Peyer's patch (tissue), 4 donors: Measurements from ENCODE around the gene MEF2C. TPM values are rescaled to one million over a fixed set of nuclear protein-coding genes. Genes with fewer than 3 reads are reported as not detected.
A peak's percentile ranks its signal among the peaks of the same experiment; 100 is the strongest.

Source experiments
- DNase-seq, 3 donors: peaks; one replicate each; pipeline ENCODE4 v3.0.0-alpha.2; 2017 to 2019
- H3K27ac ChIP-seq, 4 donors: fragments of 200-600 bp; sonication (generic); one replicate each; pipeline ENCODE4 v1.5.1; 2016 to 2019
- H3K27me3 ChIP-seq, 2 donors: fragments of 200-600 bp; sonication (generic); one replicate each; pipeline ENCODE4 v1.5.1; 2019
- H3K36me3 ChIP-seq, 3 donors: fragments of 200-600 bp; sonication (generic); one replicate each; pipeline ENCODE4 v1.5.1; 2016 to 2019
- H3K4me1 ChIP-seq, 4 donors: fragments of 200-600 bp; sonication (generic); one replicate each; pipeline ENCODE4 v1.5.1; 2016 to 2019
- H3K4me3 ChIP-seq, 4 donors: fragments of 200-600 bp; sonication (generic); 1 replicate in 3 of 4; 2 replicates in 1 of 4; pipeline ENCODE4 v1.5.1; 2016 to 2019; ENCODE audit warnings: mild to moderate bottlenecking in 1 of 4
- H3K9me3 ChIP-seq, 4 donors: fragments of 200-600 bp; sonication (generic); one replicate each; pipeline ENCODE4 v1.5.1; 2016 to 2019; ENCODE audit warnings: mild to moderate bottlenecking in 1 of 4
- POLR2A ChIP-seq, 2 donors: fragments of 450-650 bp; IDR thresholded peaks; one replicate each; pipeline ENCODE4 v1.5.1; 2017; ENCODE audit warnings: antibody characterized with exemption in 2 of 2, mild to moderate bottlenecking in 2 of 2, moderate library complexity in 2 of 2
- total RNA-seq, 4 donors: library from RNA; depleted of rRNA; stranded (reverse); fragments of >200 nt; gene quantifications; one replicate each; pipeline ENCODE4 v1.1.0, GENCODE V29; 2016
- TF ChIP-seq, protein P1 (sequence below), 6 experiments: fragments of 450-650 bp in 4 of 6; fragments of 200-600 bp in 2 of 6; sonication (generic) in 1 of 6; IDR thresholded peaks; one replicate each; pipeline ENCODE4 v1.5.1; 2017 to 2019; ENCODE audit warnings: antibody characterized with exemption in 6 of 6, mild to moderate bottlenecking in 3 of 6, moderate library complexity in 1 of 6

Gene MEF2C
- total RNA-seq, 4 donors from 2014 or later = 5.4 to 137 (median 14.4) TPM

DNA sequence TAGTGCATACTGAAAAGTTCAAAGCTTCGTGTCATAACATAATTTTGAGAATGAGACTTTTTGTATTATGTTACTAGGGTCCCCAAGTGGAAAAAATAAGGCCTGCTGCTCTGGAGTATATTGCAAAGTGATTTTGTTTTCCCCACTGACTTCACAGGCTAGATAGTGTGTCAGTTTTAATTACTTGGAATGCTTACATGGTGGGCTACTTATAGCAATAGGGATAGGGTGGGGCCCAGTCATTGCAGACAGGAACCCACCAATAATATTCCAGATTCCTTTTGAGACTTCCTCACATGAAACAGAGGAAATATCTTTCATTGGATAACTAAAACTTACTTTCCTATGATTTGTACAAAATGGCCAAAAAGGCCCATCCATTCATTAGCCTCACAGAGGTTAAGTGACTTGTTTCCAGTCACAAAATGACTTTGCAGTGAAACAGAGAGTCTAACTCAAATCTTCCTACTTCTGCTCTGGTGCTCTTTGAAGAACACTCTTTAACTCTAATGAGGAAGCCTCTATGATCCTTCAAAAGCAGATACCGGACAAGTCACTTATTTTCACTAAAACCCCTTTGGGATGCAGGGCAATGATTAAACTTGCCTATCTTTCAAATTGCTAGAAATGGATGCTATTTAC is 16.2 kb upstream of the MEF2C start:
- Histone ChIP-seq H3K36me3 (no peaks in the 10 kb centered on the region), H3K9me3 (no peaks in the 10 kb centered on the region), H3K4me1 (no peaks in the 10 kb centered on the region), H3K27me3 (no peaks in the 10 kb centered on the region), H3K4me3 (no peak overlapping the region), H3K27ac (no peak overlapping the region)
- no peak for TF ChIP-seq POLR2A (IDR thresholded peaks at IDR 0.05)
- TF ChIP-seq, protein P1, sequence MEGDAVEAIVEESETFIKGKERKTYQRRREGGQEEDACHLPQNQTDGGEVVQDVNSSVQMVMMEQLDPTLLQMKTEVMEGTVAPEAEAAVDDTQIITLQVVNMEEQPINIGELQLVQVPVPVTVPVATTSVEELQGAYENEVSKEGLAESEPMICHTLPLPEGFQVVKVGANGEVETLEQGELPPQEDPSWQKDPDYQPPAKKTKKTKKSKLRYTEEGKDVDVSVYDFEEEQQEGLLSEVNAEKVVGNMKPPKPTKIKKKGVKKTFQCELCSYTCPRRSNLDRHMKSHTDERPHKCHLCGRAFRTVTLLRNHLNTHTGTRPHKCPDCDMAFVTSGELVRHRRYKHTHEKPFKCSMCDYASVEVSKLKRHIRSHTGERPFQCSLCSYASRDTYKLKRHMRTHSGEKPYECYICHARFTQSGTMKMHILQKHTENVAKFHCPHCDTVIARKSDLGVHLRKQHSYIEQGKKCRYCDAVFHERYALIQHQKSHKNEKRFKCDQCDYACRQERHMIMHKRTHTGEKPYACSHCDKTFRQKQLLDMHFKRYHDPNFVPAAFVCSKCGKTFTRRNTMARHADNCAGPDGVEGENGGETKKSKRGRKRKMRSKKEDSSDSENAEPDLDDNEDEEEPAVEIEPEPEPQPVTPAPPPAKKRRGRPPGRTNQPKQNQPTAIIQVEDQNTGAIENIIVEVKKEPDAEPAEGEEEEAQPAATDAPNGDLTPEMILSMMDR (IDR thresholded peaks at IDR 0.05) = no peak
- DNase-seq = no peak

- TF ChIP-seq, protein P1 (IDR thresholded peaks at IDR 0.05) = no peak
- TF ChIP-seq POLR2A (IDR thresholded peaks at IDR 0.05) = no peak
- Histone ChIP-seq H3K27ac (no peak overlapping the region), H3K4me3 (no peak overlapping the region), H3K27me3 (no peaks in the 10 kb centered on the region), H3K9me3 (no peaks in the 10 kb centered on the region), H3K36me3 (no peaks in the 10 kb centered on the region), H3K4me1 (no peaks in the 10 kb centered on the region)
- no peak for DNase-seq
Measured at GRCh38 chr5:88897748-88898147, 14.8 kb upstream of the MEF2C start.

DNA sequence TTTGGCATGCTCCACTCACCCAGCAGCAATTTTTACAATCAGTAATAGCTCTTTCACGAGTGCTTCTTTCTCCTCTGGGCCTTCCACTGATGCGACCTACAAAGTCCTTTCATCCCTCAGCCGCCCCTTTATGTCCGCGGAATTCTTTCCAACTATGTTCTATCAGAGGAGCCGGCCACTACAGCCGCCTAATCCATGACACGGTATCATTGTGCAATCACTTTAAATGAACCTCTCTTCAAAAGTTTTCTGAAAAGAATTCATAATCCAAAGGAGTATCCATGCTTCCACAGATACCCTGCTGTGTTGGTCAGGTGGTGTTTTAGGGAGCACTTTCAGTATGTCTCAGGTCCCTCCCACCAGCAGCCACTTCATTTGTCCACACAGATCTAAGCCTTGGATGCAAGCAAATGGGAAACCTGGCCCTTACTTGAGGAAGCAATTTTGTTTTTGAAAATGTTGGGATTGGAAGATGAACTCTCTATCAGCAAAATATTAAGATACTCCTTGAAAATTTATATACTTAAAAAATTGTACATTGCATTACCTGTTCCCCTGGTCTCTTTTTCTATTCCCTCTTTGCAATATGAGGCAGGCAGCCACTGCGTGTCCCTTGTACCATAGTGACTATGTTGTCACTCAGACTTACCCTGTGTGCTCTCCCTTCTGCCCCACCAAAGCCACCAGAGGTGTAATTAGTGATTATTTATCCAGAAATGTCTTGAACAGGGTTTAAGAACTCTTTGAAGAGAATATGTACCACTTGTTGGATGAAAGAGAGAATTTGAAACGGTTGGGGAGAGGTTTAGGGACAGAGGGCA is 12.9 kb upstream of the MEF2C start:
- Histone ChIP-seq H3K27ac (no peak overlapping the region), H3K4me1 (no peaks in the 10 kb centered on the region), H3K4me3 (no peak overlapping the region), H3K27me3 (no peaks in the 10 kb centered on the region), H3K9me3 (no peaks in the 10 kb centered on the region), H3K36me3 (no peaks in the 10 kb centered on the region)
- TF ChIP-seq, protein P1 (IDR thresholded peaks at IDR 0.05) = no peak
- TF ChIP-seq POLR2A (IDR thresholded peaks at IDR 0.05) = no peak
- no peak for DNase-seq

DNA sequence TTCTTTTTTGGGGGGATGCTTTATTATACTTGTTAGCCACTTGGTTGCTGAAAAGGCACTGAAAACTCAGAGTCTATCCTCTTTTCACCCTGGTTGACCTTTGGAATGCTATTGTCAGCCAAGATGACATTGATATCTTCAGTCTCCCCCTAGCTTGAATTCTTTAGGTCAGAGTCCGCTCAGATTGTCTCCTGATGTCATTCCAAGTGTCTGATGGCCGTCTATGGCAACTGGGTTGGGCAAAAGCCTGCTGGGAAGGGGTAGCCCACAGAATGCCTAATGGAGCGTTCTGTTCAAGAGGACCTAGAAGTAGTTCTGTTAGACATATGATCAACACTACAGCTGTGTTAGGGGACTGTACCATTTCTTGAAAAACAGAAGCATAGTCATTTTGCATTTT is 9.7 kb upstream of the MEF2C start:
- Histone ChIP-seq H3K27ac (no peak overlapping the region), H3K27me3 (no peaks in the 10 kb centered on the region), H3K36me3 (no peaks in the 10 kb centered on the region), H3K9me3 (no peaks in the 10 kb centered on the region), H3K4me1 (no peaks in the 10 kb centered on the region), H3K4me3 (no peak overlapping the region)
- DNase-seq = no peak
- no peak for TF ChIP-seq POLR2A (IDR thresholded peaks at IDR 0.05)
- TF ChIP-seq, protein P1 (IDR thresholded peaks at IDR 0.05) = no peak

DNA sequence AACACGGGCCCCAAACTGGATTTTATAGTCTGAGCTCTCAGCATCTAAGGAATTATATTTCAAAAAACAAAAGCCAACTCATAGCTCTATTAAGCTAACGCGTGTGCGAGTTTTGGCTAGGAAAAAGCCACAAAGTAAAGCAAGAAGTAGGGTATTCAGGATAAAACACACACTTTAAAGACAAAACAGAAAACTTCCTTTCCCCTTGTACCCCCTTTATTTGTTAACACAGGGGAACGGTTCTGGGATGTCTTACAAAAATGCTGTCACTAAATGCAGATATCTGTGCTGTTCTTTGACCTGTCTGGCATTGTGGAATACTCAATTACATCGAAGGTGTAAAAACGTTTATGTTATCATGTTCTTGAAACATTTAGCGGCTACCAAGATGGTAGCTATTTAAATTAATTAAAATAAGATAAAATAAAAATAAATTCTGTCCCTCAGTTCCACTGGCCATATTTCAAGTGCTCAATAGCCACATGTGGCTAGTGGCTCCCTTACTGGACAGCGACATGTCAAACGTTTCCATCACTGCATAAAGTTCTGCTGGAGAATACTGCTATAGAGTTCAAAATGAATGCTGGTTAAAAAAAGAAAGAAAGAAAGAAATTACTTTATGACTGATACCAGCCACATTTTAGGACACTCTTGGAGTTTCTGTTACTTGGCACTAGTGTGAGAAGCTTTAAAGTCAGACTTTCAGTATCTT is 7.2 kb upstream of the MEF2C start:
- Histone ChIP-seq H3K36me3 (no peaks in the 10 kb centered on the region), H3K9me3 (no peaks in the 10 kb centered on the region), H3K27me3 (no peaks in the 10 kb centered on the region), H3K27ac (peak overlapping the region; percentile 76 to 89 (median 79)), H3K4me1 (no peaks in the 10 kb centered on the region), H3K4me3 (peak overlapping the region; percentile 46 to 60 (median 50))
- DNase-seq = no peak
- TF ChIP-seq POLR2A (IDR thresholded peaks at IDR 0.05) = no peak
- TF ChIP-seq, protein P1 (IDR thresholded peaks at IDR 0.05) = no peak
